Naive thymus-derived CD8-positive, alpha-beta T cell (primary cell): ENCODE data around the gene SERPINB6. TPM values are rescaled to one million over a fixed set of nuclear protein-coding genes. Genes with fewer than 3 reads are reported as not detected.
"Not testable (repeated sequence)": the region's sequence is repeated elsewhere in the genome, so short reads cannot be mapped to it uniquely, and the experiment has no call there.

Experiments used
- ATAC-seq, 2 donors: fragments of 150-1000 bp; cut with Tn5 transposase in 1 of 2; sonication (Bioruptor Pico), chemical (Tn5 transposase) in 1 of 2; 1 replicate in 1 of 2; 2 replicates in 1 of 2; pipeline ENCODE4 v1.10.0; 2021; ENCODE audit warnings: mild to moderate bottlenecking in 2 of 2, moderate library complexity in 2 of 2
- POLR2A ChIA-PET: fragments of 350-600 bp; sonication (Branson Sonifier 250); formaldehyde crosslinking; loops from one replicate; lab custom pipeline; 2021; ENCODE audit warnings: antibody characterized with exemption; lab: Charles Lee
- DNase-seq, 10 donors: peaks; one replicate each; pipeline versions ENCODE4 v3.0.0 to v3.0.0-alpha.2; 2020 to 2022
- H3K27ac Mint-ChIP-seq, 10 donors: one replicate each; pipeline ENCODE4 v1.8.0; 2020 to 2022; ENCODE audit warnings: mild to moderate bottlenecking in 10 of 10, mixed read lengths in 10 of 10, moderate library complexity in 4 of 10, inconsistent platforms in 1 of 10
- H3K27me3 Mint-ChIP-seq, 5 donors: one replicate each; pipeline ENCODE4 v1.8.0; 2021 to 2022; ENCODE audit warnings: mixed read lengths in 5 of 5
- H3K36me3 Mint-ChIP-seq, 3 donors: one replicate each; pipeline ENCODE4 v1.8.0; 2020 to 2022; ENCODE audit warnings: mixed read lengths in 3 of 3, mild to moderate bottlenecking in 2 of 3, inconsistent platforms in 1 of 3
- H3K4me1 Mint-ChIP-seq, 4 donors: one replicate each; pipeline ENCODE4 v1.8.0; 2021 to 2022; ENCODE audit warnings: mixed read lengths in 4 of 4
- H3K4me3 Mint-ChIP-seq, 10 donors: one replicate each; pipeline ENCODE4 v1.8.0; 2020 to 2022; ENCODE audit warnings: mild to moderate bottlenecking in 10 of 10, mixed read lengths in 10 of 10, moderate library complexity in 6 of 10, inconsistent platforms in 1 of 10
- H3K9me3 Mint-ChIP-seq, 9 donors: one replicate each; pipeline ENCODE4 v1.8.0; 2020 to 2022; ENCODE audit warnings: mixed read lengths in 9 of 9, mild to moderate bottlenecking in 3 of 9, inconsistent platforms in 1 of 9, moderate library complexity in 1 of 9
- polyA plus RNA-seq, 3 donors: library from polyadenylated mRNA; unstranded; fragments of 300-500 nt; fragmentation: Illumina TruSeq; gene quantifications; one replicate each; pipeline ENCODE4 v1.2.3, GENCODE V29; 2021
- total RNA-seq, 8 experiments: library from RNA in 2 of 8; stranded (reverse) in 2 of 8; gene quantifications; one replicate each; pipeline ENCODE4 v1.2.3 and lab custom pipeline; 2021 to 2026

SERPINB6 gene
- total and polyA plus RNA-seq, 5 experiments from 2014 or later = 125 to 152 (median 134) TPM

DNA sequence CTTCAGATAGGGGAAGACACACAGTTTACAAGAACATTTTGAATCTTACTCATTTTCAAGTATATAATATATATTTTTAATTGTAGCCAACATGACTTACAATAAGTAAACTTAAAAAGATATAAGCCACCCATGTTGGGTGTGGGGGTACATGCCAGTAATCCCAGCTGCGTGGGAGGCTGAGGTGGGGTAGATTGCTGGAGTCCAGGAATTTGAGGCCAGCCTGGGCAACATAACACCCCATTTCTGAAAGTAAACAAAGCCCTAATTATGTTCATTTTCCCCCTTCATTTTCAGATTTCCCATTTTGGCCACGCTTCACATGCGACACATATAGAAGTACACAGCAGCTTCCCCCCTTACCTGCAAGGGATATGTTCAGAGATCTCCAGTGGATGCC, 30.5 kb downstream of the SERPINB6 start:
- peaks cover 39 to 82% (median 71%) of the 10 kb centered on the region in 4 donors for H3K4me1 Mint-ChIP-seq
- peak overlapping the region; percentile 43 to 94 (median 84) for H3K4me3 Mint-ChIP-seq
- H3K27me3 Mint-ChIP-seq = no peaks in the 10 kb centered on the region
- no peak for DNase-seq
- peak overlapping the region; percentile 81 to 99 (median 92) for H3K27ac Mint-ChIP-seq
- no peak for ATAC-seq
- H3K9me3 Mint-ChIP-seq = peaks cover 0 to 29% (median 12%) of the 10 kb centered on the region in 9 donors
- H3K36me3 Mint-ChIP-seq = peaks cover 0 to 16% (median 15%) of the 10 kb centered on the region in 3 donors
- POLR2A ChIA-PET = interaction anchor here (0.7 to 17.1 kb wide), 25 partner anchors 8 to 127 kb away, joined by 3 to 497 read pairs (median 7); partner anchors contain the start of genes NQO2, RIPK1, SERPINB1 and SERPINB6

DNA sequence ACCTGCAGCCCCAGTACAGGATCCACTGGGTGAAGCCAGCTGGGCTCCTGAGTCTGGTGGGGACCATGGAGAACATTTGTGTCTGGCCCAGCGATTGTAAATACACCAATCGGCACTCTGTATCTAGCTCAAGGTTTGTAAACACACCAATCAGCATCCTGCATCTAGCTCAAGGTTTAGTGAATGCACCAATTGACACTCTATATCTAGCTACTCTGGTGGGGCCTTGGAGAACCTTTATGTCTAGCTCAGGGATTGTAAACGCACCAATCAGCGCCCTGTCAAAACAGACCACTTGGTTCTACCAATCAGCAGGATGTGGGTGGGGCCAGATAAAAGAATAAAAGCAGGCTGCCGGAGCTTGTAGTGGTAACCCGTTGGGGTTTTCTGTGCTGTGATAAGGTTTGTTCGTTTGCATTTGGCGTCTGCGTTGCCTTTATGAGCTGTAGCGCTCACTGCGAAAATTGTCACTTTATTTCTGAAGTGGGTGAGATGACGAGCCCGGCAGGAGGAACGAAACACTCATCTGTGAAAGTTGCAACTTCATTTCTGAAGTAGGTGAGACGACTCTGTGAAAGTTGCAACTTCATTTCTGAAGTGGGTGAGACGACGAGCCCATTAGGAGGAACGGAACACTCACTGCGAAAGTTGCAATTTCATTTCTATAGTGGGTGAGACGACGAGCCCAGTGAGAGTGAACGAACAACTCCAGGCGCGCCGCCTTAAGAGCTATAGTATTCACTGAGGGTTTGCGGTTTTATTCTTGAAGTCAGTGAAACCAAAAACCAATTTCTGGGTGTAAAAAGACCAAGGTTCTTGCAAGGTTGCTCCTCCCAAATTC, 31.1 kb downstream of the SERPINB6 start:
- peaks cover 0 to 30% (median 14%) of the 10 kb centered on the region in 9 donors for H3K9me3 Mint-ChIP-seq
- H3K4me1 Mint-ChIP-seq = peaks cover 38 to 82% (median 69%) of the 10 kb centered on the region in 4 donors

DNA sequence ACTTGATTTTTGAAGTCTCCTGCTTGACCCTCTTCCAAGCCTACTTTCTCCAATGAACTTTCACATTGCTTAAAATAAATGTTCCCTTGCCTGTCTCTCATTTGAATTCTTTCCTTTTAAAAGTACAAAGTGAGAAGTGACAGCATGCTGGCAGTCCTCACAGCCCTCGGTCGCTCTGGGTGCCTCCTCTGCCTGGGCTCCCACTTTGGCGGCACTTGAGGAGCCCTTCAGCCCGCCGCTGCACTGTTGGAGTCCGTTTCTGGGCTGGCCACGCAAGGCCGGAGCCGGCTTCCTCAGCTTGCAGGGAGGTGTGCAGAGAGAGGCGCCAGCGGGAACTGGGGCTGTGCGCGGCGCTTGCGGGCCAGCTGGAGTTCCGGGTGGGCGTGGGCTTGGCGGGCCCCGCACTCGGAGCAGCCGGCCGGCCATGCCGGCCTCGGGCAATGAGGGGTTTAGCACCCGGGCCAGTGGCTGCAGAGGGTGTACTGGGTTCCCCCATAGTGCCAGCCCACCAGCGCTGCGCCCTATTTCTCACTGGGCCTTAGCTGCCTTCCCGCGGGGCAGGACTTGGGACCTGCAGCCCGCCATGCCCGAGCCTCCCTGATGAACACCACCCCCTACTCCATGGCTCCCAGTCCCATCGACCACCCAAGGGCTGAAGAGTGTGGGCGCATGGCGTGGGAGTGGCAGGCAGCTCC, 31.9 kb downstream of the SERPINB6 start:
- DNase-seq = no peak
- peaks cover 31 to 79% (median 62%) of the 10 kb centered on the region in 4 donors for H3K4me1 Mint-ChIP-seq

More for the DNA sequence above, 31.1 kb downstream of the SERPINB6 start:
- ATAC-seq (peak; percentile 67 to 68), DNase-seq (peak; percentile 31 to 90 (median 77))
- Mint-ChIP-seq H3K27me3 (no peaks in the 10 kb centered on the region), H3K27ac (peak overlapping the region; percentile 84 to 99 (median 94)), H3K4me3 (peak overlapping the region; percentile 77 to 94 (median 85)), H3K36me3 (peaks cover 0 to 15% (median 15%) of the 10 kb centered on the region in 3 donors)
- POLR2A ChIA-PET = interaction anchor here (0.7 to 17.1 kb wide), 29 partner anchors 7 to 175 kb away, joined by 3 to 497 read pairs (median 6); partner anchors contain the start of genes NQO2, RIPK1, SERPINB1 and SERPINB6

DNA sequence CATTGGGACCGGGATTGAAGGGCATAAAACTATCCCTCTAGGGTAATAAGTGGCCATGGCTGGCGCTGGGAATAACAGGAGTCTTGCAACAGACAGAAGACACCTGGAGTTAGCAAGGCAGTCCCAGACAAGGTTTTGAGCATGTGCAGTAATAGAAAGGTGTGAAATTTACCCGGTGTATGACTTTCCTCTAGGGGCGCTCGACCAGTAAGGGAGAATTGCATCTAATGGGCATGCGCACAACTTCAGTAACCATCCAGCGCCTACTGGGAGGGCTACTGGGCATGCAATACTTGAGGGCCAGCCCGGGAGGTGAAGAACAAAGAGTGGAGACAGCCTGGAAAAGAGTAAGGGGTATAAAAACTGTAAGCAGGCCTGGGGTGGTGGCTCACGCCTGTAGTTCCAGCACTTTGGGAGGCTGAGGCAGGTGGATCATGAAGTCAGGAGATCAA, 32.7 kb downstream of the SERPINB6 start:
- peaks cover 32 to 74% (median 57%) of the 10 kb centered on the region in 4 donors for H3K4me1 Mint-ChIP-seq
- DNase-seq (no peak), ATAC-seq (no peak)
- POLR2A ChIA-PET = interaction anchor here (1.5 to 17.1 kb wide), 4 partner anchors 33 to 81 kb away, joined by 4 to 497 read pairs (median 23); partner anchors contain the start of gene SERPINB6
- H3K4me3 Mint-ChIP-seq = peak overlapping the region in 8 of 10 donors; percentile 3 to 90 (median 40)
- H3K9me3 Mint-ChIP-seq = peaks cover 0 to 31% (median 14%) of the 10 kb centered on the region in 9 donors
- no peaks in the 10 kb centered on the region for H3K27me3 Mint-ChIP-seq
- peak overlapping the region in 9 of 10 donors; percentile 84 to 99 (median 95) for H3K27ac Mint-ChIP-seq
- H3K36me3 Mint-ChIP-seq = peaks cover 0 to 15% (median 13%) of the 10 kb centered on the region in 3 donors

More for the DNA sequence above, 31.9 kb downstream of the SERPINB6 start:
- ATAC-seq = no peak
- Mint-ChIP-seq H3K4me3 (peak overlapping the region in 9 of 10 donors; percentile 77 to 94 (median 86)), H3K27ac (peak overlapping the region; percentile 84 to 99 (median 94)), H3K27me3 (no peaks in the 10 kb centered on the region), H3K36me3 (peaks cover 0 to 15% (median 13%) of the 10 kb centered on the region in 3 donors), H3K9me3 (peaks cover 0 to 31% (median 14%) of the 10 kb centered on the region in 9 donors)
- POLR2A ChIA-PET = interaction anchor here (0.8 to 17.1 kb wide), 24 partner anchors 7 to 174 kb away, joined by 3 to 497 read pairs (median 8); partner anchors contain the start of genes NQO2, RIPK1, SERPINB1 and SERPINB6

DNA sequence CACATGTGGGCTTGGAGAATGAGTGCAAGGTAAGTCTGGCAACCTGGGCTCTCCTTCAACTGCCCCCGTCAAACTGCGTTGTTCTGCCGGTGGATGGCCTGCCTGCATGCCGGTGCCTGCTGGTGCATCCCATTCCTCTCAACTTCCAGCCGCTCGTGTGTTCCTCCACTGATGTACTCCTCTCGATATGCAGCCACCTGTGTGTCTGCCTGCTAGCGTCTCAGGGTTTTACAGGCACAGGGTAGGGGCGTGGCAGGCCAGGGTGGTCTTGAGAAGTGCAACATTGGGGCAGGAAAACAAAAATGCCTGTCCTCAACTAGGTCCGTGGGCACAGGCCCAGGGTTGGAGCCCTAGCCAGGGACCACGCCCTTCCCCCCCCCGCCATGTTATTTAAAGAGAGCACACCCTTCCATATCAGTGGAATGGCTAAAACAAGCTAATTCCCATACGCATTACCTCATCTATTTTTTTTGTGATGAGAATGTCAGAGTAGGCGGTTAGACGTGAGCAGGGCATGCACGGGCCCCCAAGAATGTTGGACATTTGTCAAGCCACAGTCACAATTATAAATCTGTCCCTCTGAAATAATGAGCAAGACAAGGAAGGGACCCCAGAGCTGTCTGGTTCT, 33.2 kb downstream of the SERPINB6 start:
- Mint-ChIP-seq H3K9me3 (peaks cover 0 to 31% (median 14%) of the 10 kb centered on the region in 9 donors), H3K4me3 (peak overlapping the region in 7 of 10 donors; percentile 19 to 90 (median 33)), H3K4me1 (peaks cover 28 to 69% (median 52%) of the 10 kb centered on the region in 4 donors), H3K27me3 (no peaks in the 10 kb centered on the region), H3K27ac (peak overlapping the region; percentile 90 to 99 (median 96)), H3K36me3 (peaks cover 0 to 15% (median 13%) of the 10 kb centered on the region in 3 donors)
- ATAC-seq (no peak), DNase-seq (no peak)
- POLR2A ChIA-PET = interaction anchor here (1.5 to 17.1 kb wide), 3 partner anchors 33 to 49 kb away, joined by 5 to 497 read pairs (median 41); partner anchors contain the start of gene SERPINB6

DNA sequence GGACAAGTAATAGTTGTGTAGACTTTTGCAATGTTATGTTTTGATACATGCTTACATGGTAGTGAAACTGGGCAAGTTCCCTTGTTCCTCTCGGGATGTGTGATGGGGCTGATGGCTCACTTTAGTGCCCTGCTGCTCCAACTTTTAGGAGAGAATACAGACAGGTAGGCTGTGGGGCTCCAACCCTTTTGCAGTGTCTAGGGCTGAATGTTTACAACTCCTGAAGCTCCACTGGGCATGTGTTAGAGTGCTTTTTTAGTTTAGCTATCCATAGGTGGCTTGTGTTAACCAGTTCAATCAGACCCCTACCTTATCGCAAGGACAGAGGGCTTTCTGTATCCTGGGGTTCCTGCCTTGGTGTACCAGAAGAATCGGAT, 33.8 kb downstream of the SERPINB6 start:
- peak overlapping the region; percentile 22 to 90 (median 78) for H3K4me3 Mint-ChIP-seq
- H3K9me3 Mint-ChIP-seq = peaks cover 0 to 31% (median 14%) of the 10 kb centered on the region in 9 donors
- DNase-seq = no peak
- H3K4me1 Mint-ChIP-seq = peaks cover 23 to 64% (median 47%) of the 10 kb centered on the region in 4 donors
- peak overlapping the region; percentile 90 to 99 (median 96) for H3K27ac Mint-ChIP-seq
- POLR2A ChIA-PET = interaction anchor here (1.3 to 17.1 kb wide), 11 partner anchors 10 to 172 kb away, joined by 3 to 497 read pairs (median 10); partner anchors contain the start of genes SERPINB1, SERPINB6 and WRNIP1
- H3K36me3 Mint-ChIP-seq = peaks cover 0 to 15% (median 13%) of the 10 kb centered on the region in 3 donors
- H3K27me3 Mint-ChIP-seq = no peaks in the 10 kb centered on the region
- ATAC-seq = no peak

DNA sequence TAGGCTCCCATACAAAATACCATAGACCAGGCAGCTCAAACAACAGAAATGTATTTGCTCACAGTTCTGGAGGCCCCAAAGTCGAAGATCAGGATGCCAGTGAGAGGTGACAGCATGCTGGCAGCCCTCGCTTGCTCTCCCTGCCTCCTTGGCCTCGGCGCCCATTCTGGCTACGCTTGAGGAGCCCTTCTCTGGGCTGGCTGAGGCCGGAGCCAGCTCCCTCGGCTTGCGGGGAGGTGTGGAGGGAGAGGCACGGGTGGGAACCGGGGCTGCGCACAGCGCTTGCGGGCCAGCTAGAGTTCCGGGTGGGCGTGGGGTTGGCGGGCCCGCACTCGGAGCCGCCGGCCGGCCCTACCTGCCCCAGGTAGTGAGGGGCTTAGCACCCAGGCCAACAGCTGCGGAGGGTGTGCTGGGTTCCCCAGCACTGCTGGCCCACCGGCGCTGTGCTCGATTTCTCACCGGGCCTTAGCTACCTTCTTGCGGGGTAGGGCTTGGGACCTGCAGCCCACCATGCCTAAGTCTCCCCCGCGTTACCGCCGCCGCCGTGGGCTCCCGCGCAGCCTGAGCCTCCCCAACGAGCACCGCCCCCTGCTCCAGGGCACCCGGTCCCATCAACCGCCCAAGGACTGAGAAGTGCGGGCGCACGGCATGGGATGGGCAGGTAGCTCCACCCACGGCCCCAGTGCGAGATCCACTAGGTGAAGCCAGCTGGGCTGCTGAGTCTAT, 35.6 kb downstream of the SERPINB6 start:
- Mint-ChIP-seq H3K4me1 (peaks cover 25 to 60% (median 44%) of the 10 kb centered on the region in 4 donors), H3K36me3 (peaks cover 0 to 15% (median 13%) of the 10 kb centered on the region in 3 donors), H3K9me3 (peaks cover 0 to 31% (median 14%) of the 10 kb centered on the region in 9 donors), H3K27me3 (no peaks in the 10 kb centered on the region), H3K4me3 (no peak overlapping the region), H3K27ac (peak overlapping the region in 9 of 10 donors; percentile 31 to 99 (median 97))
- POLR2A ChIA-PET = interaction anchor here (0.5 to 17.1 kb wide), 19 partner anchors 12 to 144 kb away, joined by 3 to 497 read pairs (median 8); partner anchors contain the start of genes SERPINB1, SERPINB6 and SERPINB9
- ATAC-seq = no peak
- DNase-seq = no peak

DNA sequence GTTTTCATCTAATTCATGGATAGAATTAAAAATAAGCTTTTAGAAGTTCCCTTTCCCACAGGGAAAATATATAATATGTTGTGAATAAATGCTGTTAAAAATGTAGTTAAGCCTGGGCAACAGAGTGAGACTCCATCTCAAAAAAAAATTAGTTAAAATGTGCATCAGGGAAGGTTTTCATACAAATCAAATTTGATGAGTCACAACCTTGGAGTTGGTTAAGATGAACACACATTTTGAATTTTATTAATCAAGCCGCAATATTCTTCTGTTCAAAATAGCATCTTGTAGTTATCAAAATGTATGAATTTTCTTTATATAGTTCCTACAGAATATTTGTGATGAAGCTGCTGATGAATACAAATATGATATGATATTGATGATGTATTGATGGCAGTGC, 37.3 kb downstream of the SERPINB6 start:
- POLR2A ChIA-PET = interaction anchor here (0.5 to 17.1 kb wide), 5 partner anchors 14 to 93 kb away, joined by 5 to 497 read pairs (median 31); partner anchors contain the start of genes SERPINB1 and SERPINB6
- peaks cover 19 to 49% (median 37%) of the 10 kb centered on the region in 4 donors for H3K4me1 Mint-ChIP-seq
- DNase-seq = no peak
- peak overlapping the region in 1 of 10 donors; percentile 56 for H3K27ac Mint-ChIP-seq
- H3K27me3 Mint-ChIP-seq = no peaks in the 10 kb centered on the region
- no peak overlapping the region for H3K4me3 Mint-ChIP-seq
- peaks cover 0 to 29% (median 11%) of the 10 kb centered on the region in 9 donors for H3K9me3 Mint-ChIP-seq
- no peak for ATAC-seq
- H3K36me3 Mint-ChIP-seq = peaks cover 0 to 11% (median 11%) of the 10 kb centered on the region in 3 donors

DNA sequence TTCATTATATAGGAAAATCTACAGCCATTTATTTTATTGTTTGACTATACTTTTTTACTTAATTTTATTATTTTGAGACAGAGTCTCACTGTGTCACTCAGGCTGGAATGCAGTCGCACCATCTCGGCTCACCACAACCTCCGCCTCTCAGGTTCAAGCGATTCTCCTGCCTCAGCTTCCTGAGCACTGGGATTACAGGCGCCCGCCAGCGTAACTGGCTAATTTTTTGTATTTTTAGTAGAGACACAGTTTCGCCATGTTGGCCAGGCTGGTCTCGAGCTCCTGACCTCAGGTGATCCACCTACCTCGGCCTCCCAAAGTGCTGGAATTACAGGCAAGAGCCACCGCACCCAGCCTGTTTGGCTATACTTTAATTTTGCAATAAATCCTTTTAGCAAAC, 38.5 kb downstream of the SERPINB6 start:
- peaks cover 0 to 11% (median 11%) of the 10 kb centered on the region in 3 donors for H3K36me3 Mint-ChIP-seq
- H3K9me3 Mint-ChIP-seq = peaks cover 0 to 31% (median 10%) of the 10 kb centered on the region in 9 donors
- ATAC-seq, DNase-seq, H3K27ac Mint-ChIP-seq, H3K4me3 Mint-ChIP-seq, H3K27me3 Mint-ChIP-seq: not testable (repeated sequence)
- POLR2A ChIA-PET = interaction anchor here (1.1 to 17.1 kb wide), 7 partner anchors 15 to 92 kb away, joined by 3 to 497 read pairs (median 31); partner anchors contain the start of genes SERPINB1 and SERPINB6
- H3K4me1 Mint-ChIP-seq = peaks cover 16 to 39% (median 32%) of the 10 kb centered on the region in 4 donors
